Hematopoietic multipotent progenitor cell treated with erythropoietin and hydrocortisone succinate and interleukin-3 and kit ligand, for 8 days (in vitro differentiated cells): ENCODE data around the gene DDX60.
A peak's percentile ranks its signal among the peaks of the same experiment; 100 is the strongest.
"Not testable (repeated sequence)": the region's sequence is repeated elsewhere in the genome, so short reads cannot be mapped to it uniquely, and the experiment has no call there.

Experiments used
- DNase-seq: peaks from one replicate; pipeline ENCODE4 v3.0.0-alpha.2; 2015

The DDX60 gene

GRCh38 chr4:168318266-168318895 lies at the start of gene DDX60:
DDX60 (minus strand) TSS chr4:168318752; CDS start chr4:168311259, 7,493 bp downstream.
- peak; percentile 77 for DNase-seq

DNA sequence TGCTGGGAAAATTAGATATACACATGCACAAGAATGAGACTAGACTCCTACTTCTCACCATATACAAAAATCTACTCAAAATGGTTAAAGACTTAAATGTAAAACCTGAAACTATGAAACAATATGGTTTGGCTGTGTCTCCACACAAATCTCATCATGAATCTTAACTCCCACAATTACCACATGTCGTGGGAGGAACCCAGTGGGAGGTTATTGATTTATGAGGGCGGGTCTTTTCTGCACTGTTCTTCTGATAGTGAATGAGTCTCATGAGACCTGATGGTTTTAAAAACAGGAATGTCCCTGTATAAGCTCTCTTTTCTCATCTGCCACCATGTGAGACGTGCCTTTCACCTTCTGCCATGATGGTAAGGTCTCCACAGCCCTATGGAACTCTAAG lies 48.5 kb upstream of the DDX60 start:
- DNase-seq: no peak

DNA sequence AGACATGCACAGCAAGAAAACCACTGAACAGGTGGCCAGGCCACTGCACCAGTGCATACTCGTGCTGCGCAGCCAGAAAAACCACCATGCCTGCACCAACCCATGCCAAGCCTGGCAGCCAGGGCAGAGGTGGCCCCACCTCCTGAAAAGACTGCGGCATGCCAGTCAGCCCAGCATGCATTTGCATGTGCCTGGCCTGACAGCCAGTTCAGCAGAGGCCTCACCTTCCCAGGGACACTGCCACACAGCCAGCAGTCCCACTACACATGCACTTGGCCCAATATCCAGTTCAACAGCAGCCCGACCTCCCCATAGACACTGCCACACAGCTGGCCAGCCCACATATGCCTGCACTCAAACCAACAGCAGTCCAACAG lies 43.5 kb upstream of the DDX60 start:
- no peak for DNase-seq

DNA sequence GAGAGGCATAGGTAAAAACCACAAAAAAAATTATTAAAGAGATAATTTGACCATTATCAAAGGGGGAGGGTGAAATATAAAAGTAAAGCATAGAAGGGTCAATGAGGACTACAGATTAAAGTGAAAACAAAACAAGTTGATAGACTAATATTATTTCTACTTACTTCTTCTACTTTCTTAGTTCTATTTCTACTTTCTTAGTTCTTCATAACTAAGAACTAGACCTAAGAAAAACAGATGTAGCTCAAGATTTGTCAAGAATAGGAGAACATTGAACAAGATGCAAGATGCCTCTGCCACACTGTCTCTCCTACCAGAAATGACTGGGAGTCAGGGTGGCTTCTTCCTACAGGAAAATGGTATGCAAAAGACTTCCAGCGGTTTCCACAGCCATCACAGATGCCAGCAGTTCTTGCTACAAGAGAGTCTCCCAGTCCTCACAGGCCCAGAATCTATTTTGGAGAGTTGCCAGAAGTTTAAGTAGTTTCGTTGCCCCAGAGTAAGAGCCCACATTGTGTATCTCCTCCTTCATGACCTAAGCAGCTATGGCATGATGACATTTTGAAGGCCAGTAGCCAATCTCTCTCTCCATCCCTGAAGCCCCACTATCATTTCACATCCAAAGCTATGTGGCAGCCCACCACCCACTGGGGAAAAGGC lies 42.9 kb upstream of the DDX60 start:
- DNase-seq: no peak

DNA sequence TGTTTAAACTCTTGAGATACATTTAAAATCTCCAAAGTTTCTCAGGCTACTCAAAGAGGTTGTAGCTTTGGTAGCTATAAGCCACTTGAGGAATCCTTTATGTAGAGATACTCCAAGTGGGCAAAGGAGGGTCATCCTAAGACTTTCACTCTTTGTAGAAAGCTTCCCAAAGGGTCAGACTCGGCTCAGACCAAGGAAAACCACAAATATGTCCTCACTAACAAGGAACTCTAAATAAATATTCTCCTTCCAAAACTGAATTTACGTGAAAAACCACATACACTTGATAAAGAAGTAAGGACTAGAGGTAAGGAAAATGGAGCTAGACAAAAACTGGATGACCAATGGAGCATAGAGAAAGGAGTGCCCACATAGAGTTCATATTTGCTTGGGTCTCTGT lies 41.7 kb upstream of the DDX60 start:
- DNase-seq: no peak

GRCh38 chr4:168357941-168358340 lies 39.4 kb upstream of the DDX60 start:
- DNase-seq: no peak

DNA sequence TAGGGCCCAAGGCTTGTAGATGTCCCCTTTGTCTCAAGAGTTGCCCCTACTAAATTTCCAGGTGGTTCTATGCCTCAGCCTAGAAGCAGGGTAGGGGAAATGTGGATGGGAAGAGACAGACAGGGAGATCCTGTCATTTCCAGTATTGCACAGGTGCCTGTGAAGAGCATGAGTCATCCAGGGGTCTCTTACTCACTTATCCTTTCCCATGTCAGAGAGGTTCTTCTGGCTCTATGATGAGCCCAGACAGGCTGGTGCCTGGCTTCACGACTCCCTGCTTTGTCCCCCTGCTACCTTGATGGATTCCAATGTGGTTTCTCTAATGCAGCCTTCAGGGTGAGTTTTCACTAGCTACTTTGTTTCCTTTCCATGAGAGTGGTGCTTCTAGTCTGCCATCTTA lies 35.2 kb upstream of the DDX60 start:
- no peak for DNase-seq

DNA sequence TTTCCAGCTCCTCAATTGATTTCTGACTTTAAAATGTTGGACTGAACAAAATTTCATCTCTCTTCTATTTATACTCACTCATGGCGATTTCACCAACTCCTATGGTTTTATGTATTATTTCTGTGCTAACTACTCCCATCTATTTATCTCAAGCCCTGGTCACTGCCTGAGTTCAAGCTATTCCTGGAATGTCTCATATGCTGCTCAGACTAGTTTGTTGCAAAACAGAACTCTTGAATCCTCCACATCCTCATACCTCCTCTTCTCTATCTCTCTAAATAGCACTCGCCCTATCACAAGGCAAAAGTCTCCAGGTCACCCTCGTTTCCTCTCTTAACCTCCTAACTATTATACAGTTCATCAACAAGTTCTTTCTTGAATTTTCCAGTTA lies 19.0 kb upstream of the DDX60 start:
- no peak for DNase-seq

DNA sequence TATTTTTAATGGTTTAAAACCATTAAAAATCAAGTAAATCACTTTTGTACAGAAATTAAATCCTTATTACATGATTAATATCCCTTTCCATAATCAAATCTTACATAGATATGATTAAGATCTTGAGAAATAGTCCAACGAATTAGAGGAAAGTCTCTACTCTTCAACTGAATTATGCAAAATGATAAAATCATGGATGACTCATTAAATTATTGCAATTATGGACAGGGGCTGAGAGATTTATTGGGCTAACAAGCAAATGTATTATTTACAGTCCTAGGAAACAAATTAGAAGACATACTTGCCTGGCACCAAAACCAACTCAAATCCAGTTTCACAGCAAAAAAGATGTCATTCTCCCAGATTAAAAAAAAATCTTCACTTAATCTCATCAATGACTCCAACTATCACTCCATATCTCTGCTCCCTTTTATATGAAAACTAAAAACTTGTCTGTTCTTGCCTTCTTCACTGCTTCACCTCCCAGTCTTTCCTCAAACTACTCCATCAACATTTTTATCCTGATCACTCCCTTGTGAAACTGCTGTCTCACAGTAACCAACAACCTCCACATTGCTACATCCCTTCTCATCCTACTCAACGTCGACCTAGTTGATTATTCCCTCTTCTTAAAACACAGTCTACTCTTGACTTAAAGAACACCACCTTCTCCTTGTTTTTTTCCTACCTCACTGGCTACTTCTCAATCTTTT lies 18.4 kb upstream of the DDX60 start:
- no peak for DNase-seq

DNA sequence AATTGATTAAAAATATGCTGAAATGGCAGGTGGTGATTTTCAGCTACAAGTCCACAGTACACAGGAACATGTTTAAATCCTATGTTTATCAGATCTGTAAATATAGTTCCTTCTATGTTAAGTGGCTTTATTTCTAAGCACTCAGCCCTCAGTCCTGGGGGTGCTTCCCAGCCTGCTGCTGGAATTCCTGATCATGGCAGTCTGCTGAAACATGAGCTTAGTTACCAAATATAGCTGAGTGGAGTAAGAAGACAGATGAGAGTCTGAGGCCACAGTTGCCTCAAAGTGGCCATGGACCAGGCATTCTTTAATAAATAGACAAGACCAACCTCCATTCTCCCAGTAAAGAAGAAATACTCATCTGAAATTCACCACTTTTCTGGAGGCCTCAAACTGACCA lies 17.1 kb upstream of the DDX60 start:
- no peak for DNase-seq

- no peak for DNase-seq
These were observed 15.5 kb upstream of the DDX60 start for GRCh38 chr4:168334053-168334452.

GRCh38 chr4:168330575-168330974 lies 12.0 kb upstream of the DDX60 start:
- DNase-seq: not testable (repeated sequence)

DNA sequence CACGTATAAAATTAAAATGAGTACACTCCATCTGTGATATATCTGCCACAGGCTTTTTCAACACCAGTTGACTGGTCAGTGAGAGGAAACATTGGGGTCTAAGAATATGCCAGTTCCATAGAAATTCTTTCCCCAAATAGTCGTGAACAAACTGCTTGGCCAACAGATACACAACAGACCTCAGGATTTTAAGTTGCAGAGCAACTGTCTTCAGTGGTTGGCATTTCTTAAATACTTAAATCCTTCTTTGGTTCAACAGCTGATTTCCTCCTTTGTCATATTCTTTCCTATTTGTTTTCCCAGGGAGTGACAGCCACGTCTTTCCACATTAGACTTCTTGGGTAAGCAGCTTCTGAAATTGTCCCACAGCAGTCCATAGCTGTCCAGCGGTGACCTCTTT lies 7.0 kb upstream of the DDX60 start:
- no peak for DNase-seq

DNA sequence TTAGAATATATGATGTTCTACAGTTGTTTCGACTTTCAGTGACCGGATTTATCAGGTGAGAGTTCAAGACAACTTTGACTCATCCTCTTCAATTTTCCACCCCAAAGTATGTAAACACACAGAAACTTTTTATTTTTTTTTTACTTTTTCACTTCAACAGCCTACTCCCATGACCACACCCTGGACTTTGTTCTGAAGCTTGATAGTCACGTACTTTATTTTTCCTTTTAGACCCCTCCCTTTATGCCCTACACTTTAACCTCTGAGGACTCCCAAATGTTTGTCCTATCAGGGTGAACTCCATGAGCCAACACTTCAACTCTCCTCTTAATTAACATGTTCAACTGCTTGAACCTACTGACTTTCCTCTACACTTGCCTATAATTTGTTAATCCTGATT lies 2.5 kb upstream of the DDX60 start:
- peak; percentile 46 for DNase-seq

- peak; percentile 33 for DNase-seq
These were observed 1.0 kb upstream of the DDX60 start for GRCh38 chr4:168319486-168320019.

DNA sequence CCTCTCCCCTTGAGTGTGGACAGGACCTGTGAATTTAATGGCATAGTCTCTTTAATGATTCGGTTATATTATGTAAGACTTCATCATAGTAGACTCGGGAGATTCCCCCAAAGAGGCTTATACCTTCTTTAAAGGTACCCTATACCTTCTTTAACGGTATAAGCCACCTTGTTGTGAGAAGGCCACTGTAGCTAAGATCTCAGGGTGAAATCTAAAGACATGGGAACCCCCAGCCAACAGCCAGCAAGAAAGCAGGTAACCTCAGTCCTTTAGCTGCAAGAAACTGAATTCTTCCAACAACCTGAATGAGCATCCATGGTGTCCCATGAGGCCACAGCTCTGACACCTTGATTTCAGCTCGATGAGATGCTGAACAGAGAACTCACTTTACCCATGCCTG lies 931 bp downstream of the DDX60 start:
- DNase-seq: no peak

DNA sequence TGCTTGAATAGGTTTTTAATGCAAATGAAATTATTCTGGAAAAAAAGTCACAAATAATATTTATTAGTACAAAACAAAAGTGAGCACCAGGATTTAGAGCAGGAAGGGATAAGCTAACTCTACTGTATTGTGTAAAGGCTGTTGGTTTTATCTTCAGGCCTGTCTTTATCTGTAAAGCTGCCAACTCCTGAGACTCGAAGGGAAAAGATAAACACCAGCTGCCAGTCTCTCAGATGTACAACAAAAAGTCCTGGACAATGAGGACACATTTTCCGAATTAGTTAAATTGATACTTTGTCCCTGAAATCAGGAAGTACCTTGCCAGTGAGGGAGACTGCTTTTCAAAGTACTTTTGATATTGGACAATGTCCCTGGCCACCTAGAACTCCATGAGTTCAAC lies 8.8 kb downstream of the DDX60 start:
- peak; percentile 88 for DNase-seq

DNA sequence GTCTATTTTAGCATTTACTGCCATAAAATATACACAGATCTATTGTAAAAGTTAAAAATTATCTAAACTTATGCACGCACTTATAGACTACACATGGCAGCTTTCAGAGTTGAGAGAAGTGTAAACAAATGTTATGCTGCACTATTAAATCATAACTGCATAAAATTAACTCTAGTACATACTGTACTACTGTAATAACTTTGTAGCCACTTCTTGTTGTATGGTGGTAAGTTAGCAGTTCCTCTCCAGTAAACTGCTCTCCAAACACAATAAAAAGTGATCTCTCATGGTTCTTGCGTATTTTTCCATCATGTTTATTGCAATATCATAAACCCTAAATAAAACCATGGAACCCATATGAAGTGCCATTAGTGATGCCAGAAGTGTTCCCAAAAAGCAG lies 9.6 kb downstream of the DDX60 start:
- DNase-seq: no peak

DNA sequence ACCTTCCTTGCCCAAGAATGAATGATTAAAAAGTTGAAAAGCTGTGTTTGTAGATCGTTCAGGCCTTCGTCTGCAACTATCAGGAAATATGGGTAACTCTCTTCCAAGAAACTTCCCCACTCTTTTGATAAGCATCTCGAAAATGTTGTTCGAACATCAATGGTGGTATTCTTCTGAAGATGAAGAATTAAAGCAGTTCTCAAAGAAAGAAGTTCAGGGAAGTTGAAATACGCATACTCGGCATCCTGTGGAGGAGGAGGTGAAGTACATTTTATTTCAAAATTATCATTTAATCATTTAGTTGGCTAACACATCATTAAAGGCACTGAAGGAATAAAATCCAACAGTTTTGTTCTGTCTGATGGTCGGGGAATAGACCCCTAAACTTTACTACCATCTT lies 12.1 kb downstream of the DDX60 start:
- no peak for DNase-seq

DNA sequence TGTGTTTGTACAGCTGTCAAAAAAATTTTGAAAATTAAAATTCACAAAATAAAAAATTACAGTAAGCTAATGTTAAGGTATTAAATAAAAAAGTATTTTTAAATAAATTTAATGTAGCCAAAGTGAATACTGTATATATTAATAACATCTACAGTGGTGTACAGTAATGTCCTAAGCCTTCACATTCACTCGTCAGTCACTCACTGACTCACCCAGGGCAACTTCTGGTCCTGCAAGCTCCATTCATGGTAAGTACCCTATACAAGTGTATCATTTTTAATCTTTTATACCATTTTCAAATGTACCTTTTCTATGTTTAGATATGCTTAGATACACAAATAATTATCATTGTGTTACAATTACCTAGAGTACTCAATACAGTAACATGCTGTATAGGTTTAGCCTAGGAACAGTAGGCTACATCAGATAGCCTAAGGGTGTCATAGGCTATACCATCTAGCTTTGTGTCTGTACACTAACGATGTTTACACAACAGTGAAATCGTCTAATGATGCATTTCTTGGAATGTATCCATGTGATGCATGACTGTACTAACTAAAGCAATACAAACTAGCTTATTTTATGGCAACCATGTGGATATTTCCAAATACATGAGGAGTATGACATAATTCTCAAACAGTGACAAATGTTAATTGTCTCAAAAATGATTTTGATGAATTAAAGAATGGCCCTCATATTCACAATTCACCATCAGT lies 13.7 kb downstream of the DDX60 start:
- no peak for DNase-seq

- DNase-seq: not testable (repeated sequence)
These were observed 15.1 kb downstream of the DDX60 start for GRCh38 chr4:168303430-168303829.

DNA sequence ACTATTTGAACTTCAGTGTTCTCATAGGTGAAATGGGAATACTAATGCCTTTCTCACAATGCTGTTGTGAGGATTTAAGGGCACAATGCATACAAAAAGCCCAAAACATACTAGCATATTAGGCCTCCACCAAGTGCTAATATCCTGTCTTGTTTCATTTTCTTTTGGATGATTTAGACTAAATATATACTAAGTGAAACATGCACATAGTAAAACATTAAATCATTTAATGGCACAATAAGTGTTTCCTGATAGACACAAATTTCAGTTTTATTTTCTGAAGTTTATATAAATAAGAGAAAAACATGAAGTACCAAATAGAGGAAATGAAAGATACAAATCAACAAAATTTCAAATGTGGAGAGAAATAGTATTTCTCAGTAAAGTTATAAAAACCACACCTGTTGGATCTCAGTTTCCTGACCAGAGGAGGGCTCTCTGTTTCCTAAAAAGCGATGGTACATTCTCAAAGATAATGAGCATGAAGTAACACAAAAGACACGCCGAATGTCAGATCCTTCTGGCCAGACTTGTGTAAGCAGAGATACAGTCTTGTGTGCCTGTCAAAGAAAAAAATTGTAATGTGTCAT lies 25.1 kb downstream of the DDX60 start:
- no peak for DNase-seq

GRCh38 chr4:168291242-168291641 lies 27.3 kb downstream of the DDX60 start:
- DNase-seq: no peak
